Amniotic epithelial cell (primary cell): ENCODE data around the gene NXNL2.

Experiments used
- DNase-seq: peaks from one replicate; pipeline ENCODE4 v3.0.0-alpha.2; 2010; ENCODE audit warnings: low read depth

Gene NXNL2

GRCh38 chr9:88534456-88535225 lies at the start of gene NXNL2:
TSS of gene NXNL2 (plus strand) at chr9:88535178. CDS start at chr9:88535435, 257 bp downstream.
- peak; percentile 86 for DNase-seq

- no peak for DNase-seq
Observed at GRCh38 chr9:88488166-88488565, 46.8 kb upstream of the NXNL2 start.

- DNase-seq: no peak
Observed at GRCh38 chr9:88494983-88495721, 39.8 kb upstream of the NXNL2 start.

GRCh38 chr9:88497224-88497623 lies 37.8 kb upstream of the NXNL2 start:
- no peak for DNase-seq

DNA sequence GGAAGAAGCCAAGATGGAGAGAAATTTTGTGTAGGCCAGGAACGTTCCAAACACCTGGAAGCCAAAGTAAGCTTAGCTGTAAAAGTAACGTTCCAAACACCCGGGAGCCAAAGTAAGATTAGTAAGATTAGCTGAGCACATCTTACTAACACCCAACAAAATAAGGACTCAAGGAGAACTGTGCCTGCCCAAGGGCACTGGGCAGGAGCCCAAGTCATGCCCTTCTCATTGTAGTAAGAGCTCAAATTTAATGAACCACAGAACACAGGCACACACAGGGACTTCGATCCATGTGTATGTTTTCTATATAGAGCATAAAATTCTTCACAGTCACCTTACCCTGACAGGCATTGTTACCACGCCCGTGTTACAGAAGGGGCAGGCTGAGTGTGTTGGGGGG lies 36.1 kb upstream of the NXNL2 start:
- DNase-seq: no peak

DNA sequence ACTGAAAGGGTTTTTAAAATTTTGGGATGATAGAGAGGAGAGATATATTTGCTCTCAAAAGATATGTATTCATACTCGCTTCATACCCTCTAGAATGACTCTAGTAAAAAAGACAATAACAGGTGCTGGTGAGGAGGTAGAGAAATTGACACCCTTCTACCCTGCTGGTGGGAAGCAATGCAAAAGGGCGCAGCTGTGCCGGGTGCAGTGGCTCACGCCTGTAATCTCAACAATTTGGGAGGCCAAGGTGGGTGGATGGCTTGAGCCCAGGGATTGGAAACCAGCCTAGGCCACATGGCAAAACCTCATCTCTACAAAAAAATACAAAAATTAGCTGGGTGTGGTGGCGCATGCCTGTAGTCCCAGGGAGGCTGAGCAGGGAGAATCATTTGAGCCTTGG lies 33.9 kb upstream of the NXNL2 start:
- no peak for DNase-seq

- no peak for DNase-seq
Observed at GRCh38 chr9:88502552-88503034, 32.4 kb upstream of the NXNL2 start.

DNA sequence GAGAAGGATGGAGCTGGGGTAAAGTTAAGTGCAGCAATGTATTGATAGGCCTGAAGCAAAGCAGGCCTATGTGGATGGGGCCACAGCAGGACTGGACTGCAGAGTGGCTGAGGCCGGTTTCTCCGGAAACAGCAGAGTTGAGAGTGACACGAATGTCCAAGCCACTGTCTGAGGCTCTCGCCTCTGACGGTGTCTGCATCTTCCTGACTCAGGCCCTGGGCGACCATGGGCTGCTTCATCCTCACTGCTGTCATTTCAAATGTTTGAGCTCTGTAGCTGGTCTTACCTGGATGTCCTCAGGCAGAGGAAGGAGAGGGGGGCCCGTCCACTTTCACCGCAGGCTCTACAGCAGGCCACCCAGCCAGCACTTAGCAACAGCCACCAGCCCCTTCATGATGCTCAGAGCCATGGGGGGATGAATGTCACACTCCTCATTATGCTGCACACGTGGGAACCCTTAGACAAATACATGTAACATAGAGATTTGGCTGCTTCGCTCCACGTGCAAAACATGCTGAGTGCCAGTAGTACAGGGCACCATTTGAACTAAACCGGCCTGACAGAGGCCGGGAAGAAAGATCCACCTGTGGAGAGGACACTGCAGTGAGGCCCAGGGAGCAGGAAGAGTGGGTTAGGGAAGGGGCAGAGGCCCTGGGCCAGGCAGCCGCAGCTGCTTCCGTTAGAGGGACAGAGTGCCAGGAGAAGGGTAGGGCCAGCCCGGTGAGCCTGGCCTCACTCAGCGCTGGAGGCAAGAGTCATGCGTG lies 31.7 kb upstream of the NXNL2 start:
- no peak for DNase-seq

- DNase-seq: no peak
Observed at GRCh38 chr9:88503845-88504764, 30.9 kb upstream of the NXNL2 start.

- no peak for DNase-seq
Observed at GRCh38 chr9:88508326-88508725, 26.7 kb upstream of the NXNL2 start.

DNA sequence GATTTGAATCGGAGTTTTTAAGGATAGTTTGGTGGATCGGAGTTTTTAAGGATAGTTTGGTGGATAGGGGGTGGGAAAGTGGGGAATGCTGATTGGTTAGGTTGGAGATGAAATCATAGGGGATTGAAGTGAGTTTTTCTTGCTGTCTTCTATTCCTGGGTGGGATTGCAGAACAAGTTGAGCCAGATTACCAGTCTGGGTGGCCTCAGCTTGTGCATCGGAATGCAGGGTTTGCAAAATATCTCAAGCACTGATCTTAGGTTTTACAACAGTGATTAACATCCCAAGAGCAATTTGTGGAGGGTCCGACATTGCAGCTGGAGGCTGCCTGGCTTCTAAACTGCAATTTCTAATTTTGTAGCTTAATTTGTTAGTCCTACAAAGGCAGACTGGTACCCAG lies 23.1 kb upstream of the NXNL2 start:
- no peak for DNase-seq

GRCh38 chr9:88514247-88514646 lies 20.7 kb upstream of the NXNL2 start:
- DNase-seq: no peak

GRCh38 chr9:88521308-88521707 lies 13.7 kb upstream of the NXNL2 start:
- DNase-seq: no peak

GRCh38 chr9:88522360-88522759 lies 12.6 kb upstream of the NXNL2 start:
- no peak for DNase-seq

DNA sequence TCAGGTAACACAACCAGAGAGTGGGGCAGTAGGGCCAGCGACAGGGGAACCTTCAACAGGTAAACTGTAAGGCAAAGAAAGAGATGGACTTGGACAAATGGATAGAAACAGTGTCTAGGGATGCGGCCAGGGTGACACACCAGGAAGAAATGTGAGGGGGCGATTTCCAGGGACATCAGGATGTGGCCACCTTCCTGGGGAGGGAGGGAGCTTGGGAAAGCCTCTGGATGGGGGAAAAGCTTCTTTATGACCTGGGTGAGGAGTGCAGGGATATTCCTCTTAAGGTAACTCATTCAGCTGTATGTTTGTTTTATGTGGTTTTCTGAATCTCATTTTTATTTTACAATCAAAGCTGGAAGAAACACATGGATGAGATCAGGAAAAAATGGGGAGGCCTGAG lies 11.9 kb upstream of the NXNL2 start:
- peak; percentile 39 for DNase-seq

DNA sequence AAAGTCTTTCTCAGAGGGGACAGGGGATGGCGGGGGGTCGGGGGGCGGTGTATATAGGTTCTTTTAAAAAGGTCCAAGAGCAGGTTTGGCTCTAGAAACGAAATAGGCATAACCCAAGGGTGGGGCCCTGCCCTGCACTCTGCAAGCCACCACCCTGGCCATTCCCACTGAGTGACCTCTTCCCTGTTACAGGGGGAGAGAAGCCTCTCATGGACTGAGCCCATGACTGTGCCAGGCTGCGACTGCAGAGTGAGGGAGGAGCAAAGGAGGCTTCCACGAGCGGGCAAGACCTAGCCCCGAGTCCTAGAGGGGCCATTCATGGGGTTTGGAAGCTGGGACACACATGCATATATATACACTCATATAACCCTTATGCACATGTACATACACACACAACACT lies 10.1 kb upstream of the NXNL2 start:
- no peak for DNase-seq

DNA sequence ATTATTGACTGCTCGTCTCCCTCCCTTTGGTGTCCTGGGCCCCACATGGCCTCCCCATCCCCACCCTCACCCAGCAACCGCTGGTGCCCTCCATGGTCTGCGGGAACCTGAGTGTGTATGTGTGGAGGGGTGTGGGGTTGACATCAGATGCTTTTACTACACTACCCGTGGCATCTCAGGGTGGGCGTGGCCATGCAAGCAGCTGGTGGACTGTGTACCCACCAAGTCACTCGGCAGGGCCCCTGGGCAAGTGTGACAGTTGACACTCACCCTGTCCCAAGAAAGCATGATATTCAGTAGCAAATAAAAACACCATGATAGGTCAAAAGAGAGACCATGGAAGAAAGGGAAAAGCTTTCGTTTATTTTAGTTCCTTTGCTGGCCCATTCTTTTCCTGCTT lies 7.4 kb upstream of the NXNL2 start:
- no peak for DNase-seq

DNA sequence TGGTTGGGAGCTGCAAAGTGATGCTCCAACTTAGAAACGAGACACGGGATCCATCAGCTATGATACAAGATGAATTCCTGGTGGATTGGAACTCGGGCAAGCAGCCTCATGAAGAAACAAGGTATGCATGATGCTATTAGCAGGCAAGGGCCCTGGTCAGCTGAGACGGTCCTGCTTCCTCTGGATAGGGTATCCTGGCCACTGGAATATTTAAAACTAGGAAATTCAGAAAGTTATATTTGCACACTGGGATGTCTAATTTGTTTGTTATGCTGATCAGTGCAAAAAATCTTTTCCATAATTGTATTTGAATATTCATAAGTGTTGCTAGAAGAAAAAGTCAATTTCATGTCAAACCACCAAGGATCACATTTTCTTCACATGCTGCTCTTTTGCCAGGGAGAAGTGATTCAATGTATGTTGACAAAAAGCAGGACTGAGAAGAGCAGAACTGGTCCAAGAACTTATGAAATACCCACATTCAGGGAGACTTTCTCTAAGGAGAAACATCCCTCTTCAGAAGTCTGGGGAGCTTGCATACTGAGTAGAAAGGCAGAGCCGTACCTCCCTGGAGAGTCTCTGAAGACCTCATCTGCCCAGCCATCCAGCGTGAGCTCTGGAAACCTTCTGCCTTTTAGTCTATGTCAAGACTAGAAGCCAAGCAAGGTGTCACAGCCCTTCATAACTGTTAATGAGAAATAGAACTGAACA lies 6.7 kb upstream of the NXNL2 start:
- peak; percentile 64 for DNase-seq

DNA sequence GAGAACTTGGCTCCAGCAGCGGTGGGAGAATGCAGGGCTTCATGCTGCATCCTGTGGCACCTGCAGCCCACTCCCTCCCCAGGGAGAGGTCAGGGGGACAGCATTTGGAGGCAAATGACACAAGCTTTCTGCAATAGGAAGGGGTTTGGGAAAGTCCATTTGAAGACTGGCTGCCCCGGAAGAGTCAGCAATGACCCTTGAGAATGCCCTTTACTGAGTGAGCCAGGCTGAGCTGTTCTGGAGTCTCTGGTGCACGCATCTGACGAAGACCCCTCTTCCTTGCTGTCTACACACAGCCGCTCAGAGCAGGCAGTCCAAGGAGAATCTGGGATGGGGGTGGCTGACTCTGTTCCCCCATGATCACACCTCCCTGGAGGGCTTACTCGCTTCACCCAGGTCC lies 5.5 kb upstream of the NXNL2 start:
- DNase-seq: no peak

DNA sequence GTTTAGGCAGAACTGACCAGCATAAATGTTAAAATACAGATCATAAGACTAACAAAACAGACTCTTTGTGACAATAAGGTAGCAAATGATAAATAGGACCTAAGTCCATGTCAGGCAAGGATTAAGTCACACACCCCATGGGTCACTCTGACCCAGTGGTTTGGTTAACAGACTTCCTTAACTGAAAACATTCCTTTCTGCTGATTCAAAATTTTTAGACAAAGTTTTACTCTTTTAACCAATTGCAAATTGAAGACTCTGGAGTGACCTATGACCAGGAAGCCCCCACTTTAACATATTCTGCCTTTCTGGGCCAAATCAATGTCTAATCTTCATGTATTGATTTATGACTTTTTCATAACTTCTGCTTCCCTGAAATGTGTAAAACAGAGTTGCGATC lies 4.9 kb upstream of the NXNL2 start:
- peak; percentile 57 for DNase-seq
